HG03354 (cell line): ENCODE measurements around the gene SMIM29.

Experiments
- ATAC-seq: cut with Tn5 transposase; IDR thresholded peaks from one replicate; pipeline ENCODE4 v1.9.1; 2021; ENCODE audit warnings: mild to moderate bottlenecking; ENCODE audit not compliant: unreplicated experiment, poor library complexity, severe bottlenecking

The SMIM29 gene

GRCh38 chr6:34242252-34243130, 6.3 kb downstream of the SMIM29 start:
- ATAC-seq: no peak

GRCh38 chr6:34241351-34242215, 7.2 kb downstream of the SMIM29 start:
- no peak for ATAC-seq

GRCh38 chr6:34240329-34241248, 8.2 kb downstream of the SMIM29 start:
- no peak for ATAC-seq

- ATAC-seq: no peak
These were observed 8.9 kb downstream of the SMIM29 start for GRCh38 chr6:34239893-34240292.

GRCh38 chr6:34239500-34239825, 9.3 kb downstream of the SMIM29 start:
- ATAC-seq: no peak

- ATAC-seq: no peak
These were observed 10.0 kb downstream of the SMIM29 start for GRCh38 chr6:34238585-34239499.

- ATAC-seq: peak; percentile 26
These were observed 10.9 kb downstream of the SMIM29 start for GRCh38 chr6:34237722-34238584.

GRCh38 chr6:34237316-34237721, 11.5 kb downstream of the SMIM29 start:
- ATAC-seq: peak; percentile 19

- ATAC-seq: peak; percentile 67
These were observed 12.1 kb downstream of the SMIM29 start, which contains the start of gene HMGA1 for GRCh38 chr6:34236443-34237315. Gene HMGA1 (plus strand): TSS chr6:34236873. CDS start chr6:34240781, 3,908 bp downstream.

- ATAC-seq: peak; percentile 4
These were observed 12.7 kb downstream of the SMIM29 start for GRCh38 chr6:34236131-34236442.

- ATAC-seq: no peak
These were observed 13.3 kb downstream of the SMIM29 start for GRCh38 chr6:34235307-34236130.

- ATAC-seq: no peak
These were observed 14.0 kb downstream of the SMIM29 start for GRCh38 chr6:34234667-34235306.

- ATAC-seq: no peak
These were observed 14.9 kb downstream of the SMIM29 start for GRCh38 chr6:34233867-34234266.

- ATAC-seq: no peak
These were observed 15.9 kb downstream of the SMIM29 start for GRCh38 chr6:34232901-34233300.

- ATAC-seq: no peak
These were observed 17.1 kb downstream of the SMIM29 start for GRCh38 chr6:34231566-34232336.
